Measurements from ENCODE around the gene NPR1. TPM values are rescaled to one million over a fixed set of nuclear protein-coding genes. Genes with fewer than 3 reads are reported as not detected.
A peak's percentile ranks its signal among the peaks of the same experiment; 100 is the strongest.
"Not testable (repeated sequence)": the region's sequence is repeated elsewhere in the genome, so short reads cannot be mapped to it uniquely, and the experiment has no call there.

Gene NPR1
- total RNA-seq, 1 donor from 2014 or later, result 17.3 TPM

- no peak for DNase-seq (ENCODE audit: low read depth in 2 of 2)
These were observed 45.2 kb downstream of the NPR1 start for GRCh38 chr1:153723687-153724086.

DNA sequence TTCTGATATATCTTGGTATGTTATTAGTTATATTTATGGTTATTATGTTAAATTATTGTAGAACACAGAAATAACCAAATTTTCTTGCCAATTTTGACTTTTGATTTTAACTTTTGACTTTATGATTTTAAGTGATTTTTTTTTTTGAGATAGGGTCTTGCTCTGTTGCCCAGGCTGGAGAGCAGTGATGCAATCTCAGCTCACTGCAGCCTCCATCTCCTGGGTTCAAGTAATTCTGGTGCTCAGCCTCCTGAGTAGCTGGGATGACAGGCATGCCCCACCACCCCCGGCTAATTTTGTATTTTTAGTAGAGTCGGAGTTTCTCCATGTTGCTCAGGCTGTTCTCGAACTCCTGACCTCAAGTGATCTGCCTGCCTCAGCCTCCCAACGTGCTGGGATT lies 46.1 kb downstream of the NPR1 start:
- not testable (repeated sequence) for DNase-seq (ENCODE audit: low read depth in 2 of 2)

DNA sequence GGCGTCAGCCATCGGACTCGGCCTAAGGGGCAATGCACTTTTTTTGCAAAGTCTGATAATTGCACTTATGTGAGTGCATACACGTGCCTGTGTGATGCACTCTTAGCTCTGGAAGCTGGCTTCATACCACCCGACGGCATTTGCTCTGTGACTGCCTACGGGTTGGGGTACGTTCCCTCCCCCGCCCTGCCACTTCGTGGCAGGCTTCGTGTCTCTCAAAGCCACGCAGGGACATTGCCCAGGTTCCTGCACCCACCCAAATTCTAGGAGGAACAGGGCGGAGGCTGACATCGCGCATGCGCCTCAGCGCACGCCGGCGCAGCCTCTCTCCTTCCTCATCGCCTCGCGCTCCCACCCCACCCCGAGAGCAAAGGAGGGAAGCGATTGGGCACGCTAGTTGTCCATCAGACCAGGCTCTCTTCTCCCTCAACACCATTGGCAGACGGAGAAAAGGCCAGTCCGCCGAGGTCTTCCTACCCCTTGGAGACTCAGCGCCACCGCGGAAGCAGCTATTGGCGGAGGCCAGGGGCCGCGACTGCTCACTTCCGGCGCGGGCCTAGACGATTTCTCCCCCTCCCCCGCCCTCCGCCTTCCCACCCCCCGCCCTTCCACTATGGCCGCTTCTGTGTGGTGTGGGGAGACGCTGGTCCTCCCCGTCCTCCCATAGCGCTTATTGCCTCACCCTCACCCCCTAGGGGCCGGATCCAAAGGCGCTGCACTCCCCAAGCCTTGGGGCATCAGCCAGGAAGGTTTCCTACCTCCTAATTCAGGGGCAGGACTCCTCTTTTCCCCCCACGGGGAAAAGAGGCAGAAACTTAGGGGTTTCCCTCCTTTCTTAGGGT lies 49.2 kb downstream of the NPR1 start, which contains the start of gene INTS3:
TSS of gene INTS3 (plus strand) at position 588 of the 842 bp plus-strand sequence. CDS start 585 bp downstream, outside the sequence.
- DNase-seq (ENCODE audit: low read depth in 2 of 2), result peak; percentile 99 to 100

- DNase-seq (ENCODE audit: low read depth in 2 of 2), result peak; percentile 34 to 68
These were observed 50.0 kb downstream of the NPR1 start for GRCh38 chr1:153728305-153729066.

GRCh38 chr1:153730468-153730988 lies 52.0 kb downstream of the NPR1 start:
- DNase-seq (ENCODE audit: low read depth in 2 of 2), result no peak

GRCh38 chr1:153733970-153734369 lies 55.5 kb downstream of the NPR1 start:
- no peak for DNase-seq (ENCODE audit: low read depth in 2 of 2)

DNA sequence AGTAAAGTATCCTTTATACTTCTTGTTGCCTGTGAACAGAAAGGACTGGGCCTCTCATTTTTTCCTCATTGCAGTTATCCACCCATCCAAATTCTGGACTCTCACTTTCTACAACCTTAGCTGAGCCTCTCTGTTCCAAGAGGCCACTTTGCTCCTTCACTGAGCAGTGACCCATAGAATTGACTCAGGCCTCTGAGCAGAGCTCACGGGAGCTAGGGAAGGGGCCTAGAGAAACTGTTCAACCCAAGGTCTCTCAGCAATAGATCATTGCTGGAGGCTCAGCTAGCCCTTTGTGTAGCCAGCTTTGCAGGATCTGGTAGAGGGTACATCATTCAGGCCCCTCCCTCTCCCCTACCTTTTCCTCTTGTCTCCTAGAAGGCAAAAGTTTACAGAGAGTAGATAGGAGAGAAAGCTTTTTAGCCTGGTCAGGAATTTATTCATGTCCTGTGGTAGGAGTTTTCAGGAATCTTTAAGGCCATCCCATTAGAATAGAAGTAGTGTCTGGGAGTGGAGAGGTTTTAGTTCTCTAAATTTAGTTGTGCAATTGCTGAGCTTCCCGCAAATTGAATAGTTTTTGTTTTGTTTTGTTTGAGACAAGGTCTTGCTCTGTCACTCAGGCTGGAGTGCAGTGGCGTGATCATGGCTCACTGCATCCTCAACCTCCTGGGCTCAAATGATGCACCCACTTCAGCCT lies 56.1 kb downstream of the NPR1 start:
- no peak for DNase-seq (ENCODE audit: low read depth in 2 of 2)

GRCh38 chr1:153735090-153735420 lies 56.6 kb downstream of the NPR1 start:
- no peak for DNase-seq (ENCODE audit: low read depth in 2 of 2)

- no peak for DNase-seq (ENCODE audit: low read depth in 2 of 2)
These were observed 63.5 kb downstream of the NPR1 start for GRCh38 chr1:153741986-153742385.

GRCh38 chr1:153742411-153743142 lies 64.1 kb downstream of the NPR1 start:
- no peak for DNase-seq (ENCODE audit: low read depth in 2 of 2)

Other genes starting within 250 kb of the NPR1 start
- not detected in 2 replicates for gene S100A7, start 218.0 kb upstream of the NPR1 start, total RNA-seq
- gene S100A6, start 142.7 kb upstream of the NPR1 start, total RNA-seq, result 524 and 1,217 TPM in 2 replicates
- not detected in 2 replicates for gene S100A5, start 137.8 kb upstream of the NPR1 start, total RNA-seq
- 0.60 and 5.4 TPM in 2 replicates for gene S100A4, start 132.9 kb upstream of the NPR1 start, total RNA-seq
- 0.20 and 2.8 TPM in 2 replicates for gene S100A3, start 129.4 kb upstream of the NPR1 start, total RNA-seq
- 0.79 and 1.7 TPM in 2 replicates for gene S100A2, start 112.8 kb upstream of the NPR1 start, total RNA-seq
- 442 and 502 TPM in 2 replicates for gene S100A16, start 65.6 kb upstream of the NPR1 start, total RNA-seq
- gene S100A14, start 62.4 kb upstream of the NPR1 start, total RNA-seq, result 0.20 TPM in 1 of 2 replicates, not detected in the other
- gene S100A13, start 51.2 kb upstream of the NPR1 start, total RNA-seq, result 89.7 and 138 TPM in 2 replicates
- not detected in 2 replicates for gene S100A1, start 50.3 kb upstream of the NPR1 start, total RNA-seq
- 15.5 and 21.0 TPM in 2 replicates for gene CHTOP, start 44.6 kb upstream of the NPR1 start, total RNA-seq
- 48.8 and 52.0 TPM in 2 replicates for gene SNAPIN, start 20.0 kb upstream of the NPR1 start, total RNA-seq
- gene ILF2, start 7.7 kb upstream of the NPR1 start, total RNA-seq, result 165 and 177 TPM in 2 replicates
- 12.2 and 20.6 TPM in 2 replicates for gene INTS3, start 49.4 kb downstream of the NPR1 start, total RNA-seq
- gene SLC27A3, start 96.7 kb downstream of the NPR1 start, total RNA-seq, result 16.3 and 35.3 TPM in 2 replicates
- gene GATAD2B, start 244.3 kb downstream of the NPR1 start, total RNA-seq, result 3.5 and 4.2 TPM in 2 replicates

Data from lung microvascular endothelial cell (primary cell).